Stromal cell of bone marrow (primary cell): Measurements from ENCODE around the gene CERS4.
A peak's percentile ranks its signal among the peaks of the same experiment; 100 is the strongest.
"Not testable (repeated sequence)": the region's sequence is repeated elsewhere in the genome, so short reads cannot be mapped to it uniquely, and the experiment has no call there.

ENCODE experiments used
- DNase-seq: peaks from one replicate; pipeline ENCODE4 v3.0.0-alpha.2; 2012; ENCODE audit warnings: low read depth

Gene CERS4

DNA sequence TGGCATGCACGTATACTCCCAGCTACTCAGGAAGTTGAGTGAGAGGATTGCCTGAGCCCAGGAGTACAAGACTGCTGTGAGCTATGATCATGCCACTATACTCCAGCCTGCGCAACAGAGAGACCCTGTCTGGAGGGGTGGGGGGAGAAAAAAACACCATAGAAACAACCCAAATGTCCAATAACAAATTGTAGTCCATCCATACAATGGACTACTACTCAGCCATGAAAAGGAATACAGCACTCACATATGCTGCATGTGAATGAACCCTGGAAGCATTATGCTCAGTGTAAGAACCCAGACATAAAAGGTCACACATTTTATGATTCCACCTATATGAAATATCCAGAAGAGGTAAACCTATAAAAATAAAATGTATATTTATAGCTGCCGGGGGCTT, 56.7 kb downstream of the CERS4 start:
- no peak for DNase-seq

DNA sequence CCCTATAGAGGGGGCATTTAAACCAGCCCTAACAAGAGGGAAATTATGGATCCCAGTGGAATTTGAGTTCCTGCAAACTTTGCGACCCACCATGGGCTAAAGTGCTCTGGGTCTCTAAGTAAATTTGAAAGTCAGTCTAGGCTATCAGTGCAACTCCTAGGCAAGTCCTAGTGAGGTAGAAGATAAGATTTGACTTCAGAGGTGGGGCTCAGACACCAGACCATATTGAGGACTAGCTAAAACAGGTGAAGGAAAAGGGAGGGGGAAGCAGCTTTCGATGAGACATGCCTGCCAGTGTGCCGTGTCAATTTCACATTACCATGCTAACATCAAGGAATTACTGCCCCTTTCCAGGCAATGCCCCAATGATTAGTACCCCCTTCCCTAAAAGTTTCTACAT, 60.6 kb downstream of the CERS4 start:
- DNase-seq = no peak

DNA sequence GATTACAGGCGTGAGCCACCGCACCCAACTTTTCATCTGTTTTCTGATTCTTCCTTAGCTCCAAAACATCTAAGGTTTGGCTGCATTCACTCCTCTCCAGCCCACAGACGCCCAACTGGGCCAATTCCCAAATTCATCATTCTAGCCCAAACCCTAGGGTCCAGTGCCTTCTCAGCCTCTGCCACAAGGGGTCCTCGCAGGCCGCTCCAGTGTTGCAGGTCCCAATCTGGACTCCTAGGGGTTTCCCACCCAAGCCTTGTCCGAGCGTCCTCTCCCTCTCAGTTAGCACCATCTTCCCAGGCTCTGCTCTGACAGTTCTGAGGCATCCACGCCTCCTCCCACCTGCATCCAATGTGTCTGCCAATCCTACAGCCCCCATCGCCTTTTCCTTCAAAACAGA, 67.3 kb downstream of the CERS4 start:
- not testable (repeated sequence) for DNase-seq

DNA sequence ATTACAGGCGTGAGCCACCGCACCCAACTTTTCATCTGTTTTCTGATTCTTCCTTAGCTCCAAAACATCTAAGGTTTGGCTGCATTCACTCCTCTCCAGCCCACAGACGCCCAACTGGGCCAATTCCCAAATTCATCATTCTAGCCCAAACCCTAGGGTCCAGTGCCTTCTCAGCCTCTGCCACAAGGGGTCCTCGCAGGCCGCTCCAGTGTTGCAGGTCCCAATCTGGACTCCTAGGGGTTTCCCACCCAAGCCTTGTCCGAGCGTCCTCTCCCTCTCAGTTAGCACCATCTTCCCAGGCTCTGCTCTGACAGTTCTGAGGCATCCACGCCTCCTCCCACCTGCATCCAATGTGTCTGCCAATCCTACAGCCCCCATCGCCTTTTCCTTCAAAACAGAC, 82.2 kb downstream of the CERS4 start:
- not testable (repeated sequence) for DNase-seq

DNA sequence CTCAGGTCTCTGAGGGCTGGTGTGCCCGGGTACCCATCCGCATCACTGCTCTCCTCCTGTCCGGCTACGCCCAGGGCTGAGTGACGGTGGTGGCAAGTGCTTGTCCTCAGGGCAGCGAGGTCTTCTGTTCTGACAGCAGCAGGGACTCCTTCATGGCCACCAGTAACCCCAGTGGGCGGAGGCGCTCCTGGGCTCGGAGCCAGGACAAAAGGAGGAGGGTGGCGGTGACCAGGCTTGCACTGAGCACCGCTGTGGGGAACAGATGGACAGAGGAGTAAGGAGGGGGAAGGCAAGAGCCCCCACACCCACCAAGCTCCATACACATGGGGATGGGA, 93.2 kb downstream of the CERS4 start:
- DNase-seq = no peak

DNA sequence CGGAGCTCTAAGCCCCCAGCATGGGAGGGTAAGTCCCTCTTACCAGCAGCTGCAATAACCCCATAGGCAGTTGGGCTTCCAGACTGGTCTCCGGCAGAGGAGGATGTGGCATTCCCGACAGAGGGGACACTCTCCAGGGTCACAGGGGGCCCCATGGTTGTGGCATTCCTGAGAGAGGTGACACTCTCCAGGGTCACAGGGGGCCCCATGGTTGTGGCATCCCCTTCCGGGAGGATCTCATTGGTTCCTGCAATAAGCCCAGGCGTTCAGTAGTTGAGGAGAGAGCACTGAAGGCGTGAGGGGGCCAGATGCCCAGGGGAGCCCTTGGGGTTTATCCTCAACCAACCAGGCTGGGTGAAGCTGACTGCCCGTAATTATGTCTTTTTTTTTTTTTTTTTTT, 93.6 kb downstream of the CERS4 start:
- DNase-seq = no peak

DNA sequence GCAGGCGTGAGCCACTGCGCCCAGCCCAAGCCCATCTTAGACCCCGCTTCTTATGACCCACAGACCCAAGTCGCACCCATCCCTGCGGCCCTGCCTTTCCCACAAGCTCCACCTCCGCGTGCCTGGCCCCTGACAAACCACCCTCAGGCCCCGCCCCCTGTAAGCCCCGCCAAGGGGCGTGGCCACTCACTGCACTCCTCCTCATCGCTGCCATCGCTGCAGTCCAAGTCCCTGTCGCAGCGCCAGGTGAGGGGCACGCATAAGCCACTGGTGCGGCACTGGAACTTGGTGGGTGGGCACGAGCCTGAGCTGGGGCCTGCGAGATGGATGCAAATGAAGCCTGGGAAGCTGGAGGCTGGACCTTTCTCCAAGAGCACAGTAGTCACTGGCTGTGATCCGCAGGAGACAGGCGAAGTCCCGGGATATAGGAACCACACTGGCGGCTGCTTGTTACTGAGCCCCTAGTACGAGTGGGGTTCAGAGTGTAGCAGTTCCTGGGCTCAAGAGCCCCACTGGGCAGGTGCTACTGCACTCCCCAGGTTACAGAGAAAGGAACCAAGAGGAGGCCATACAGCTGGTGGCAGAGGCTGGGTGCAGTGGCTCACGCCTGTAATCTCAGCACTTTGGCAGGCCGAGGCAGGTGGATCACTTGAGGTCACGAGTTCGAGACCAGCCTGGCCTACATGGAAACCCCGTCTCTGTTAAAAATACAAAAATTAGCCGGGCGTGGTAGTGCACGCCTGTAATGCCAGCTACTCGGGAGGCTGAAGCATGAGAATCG, 95.9 kb downstream of the CERS4 start:
- DNase-seq = no peak

DNA sequence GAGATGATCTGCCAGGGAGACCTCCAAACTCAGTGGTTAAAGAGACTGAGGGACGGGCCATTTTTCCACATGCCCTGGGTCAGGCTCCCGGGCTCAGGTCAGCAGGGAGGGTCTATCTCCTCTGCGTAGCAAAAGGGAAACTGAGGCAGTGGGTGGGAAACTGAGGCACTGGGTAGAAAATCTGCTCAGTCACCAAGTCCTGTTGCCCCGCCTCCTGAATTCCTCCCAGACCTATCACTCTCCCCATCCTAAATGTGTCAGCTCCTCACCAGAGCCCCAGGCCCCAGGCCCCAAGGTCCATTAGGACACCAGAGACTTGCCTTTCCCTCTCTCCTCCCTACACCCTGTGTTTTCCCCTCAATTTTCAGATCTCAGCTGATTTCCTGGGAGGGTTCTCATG, 96.6 kb downstream of the CERS4 start:
- DNase-seq = no peak

DNA sequence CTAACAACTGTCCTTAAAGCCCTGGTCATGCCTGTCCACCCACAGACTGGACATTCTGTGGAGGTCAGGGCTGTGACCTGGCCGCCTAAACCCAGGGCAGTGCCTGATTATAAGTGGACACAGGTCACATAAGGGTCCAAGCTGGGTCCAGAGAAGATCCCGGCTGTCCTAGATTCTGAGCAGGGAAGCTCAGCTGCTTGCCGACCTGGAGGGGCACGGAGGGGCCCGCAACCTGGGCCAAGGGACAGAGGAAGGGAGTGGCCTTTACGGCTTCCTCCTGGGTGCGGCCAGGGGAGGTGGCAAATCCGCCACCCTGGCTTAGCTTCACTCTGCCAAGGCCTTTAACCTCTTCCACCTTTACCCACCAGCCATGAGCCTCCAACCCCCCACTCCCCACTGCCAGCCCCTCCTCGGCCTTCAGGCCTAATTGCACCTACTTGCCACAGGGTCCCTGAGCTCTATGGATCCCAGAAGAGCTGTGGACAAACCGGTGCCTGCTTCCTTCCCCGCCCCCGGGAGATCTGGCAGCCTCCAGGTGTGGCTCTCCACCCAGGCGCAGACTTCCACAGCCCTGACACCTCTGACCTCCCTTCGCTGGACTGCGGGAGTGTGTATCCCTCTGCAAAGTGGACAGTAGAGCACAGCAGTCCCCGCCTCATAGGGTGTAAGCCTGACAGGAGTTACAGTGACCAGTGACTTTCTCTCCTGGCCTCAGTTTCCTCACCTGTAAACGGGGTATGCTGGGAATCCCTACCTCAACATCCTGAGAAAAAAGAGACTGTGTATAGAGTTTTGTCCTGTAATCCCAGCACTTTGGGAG, 97.3 kb downstream of the CERS4 start:
- DNase-seq = no peak

DNA sequence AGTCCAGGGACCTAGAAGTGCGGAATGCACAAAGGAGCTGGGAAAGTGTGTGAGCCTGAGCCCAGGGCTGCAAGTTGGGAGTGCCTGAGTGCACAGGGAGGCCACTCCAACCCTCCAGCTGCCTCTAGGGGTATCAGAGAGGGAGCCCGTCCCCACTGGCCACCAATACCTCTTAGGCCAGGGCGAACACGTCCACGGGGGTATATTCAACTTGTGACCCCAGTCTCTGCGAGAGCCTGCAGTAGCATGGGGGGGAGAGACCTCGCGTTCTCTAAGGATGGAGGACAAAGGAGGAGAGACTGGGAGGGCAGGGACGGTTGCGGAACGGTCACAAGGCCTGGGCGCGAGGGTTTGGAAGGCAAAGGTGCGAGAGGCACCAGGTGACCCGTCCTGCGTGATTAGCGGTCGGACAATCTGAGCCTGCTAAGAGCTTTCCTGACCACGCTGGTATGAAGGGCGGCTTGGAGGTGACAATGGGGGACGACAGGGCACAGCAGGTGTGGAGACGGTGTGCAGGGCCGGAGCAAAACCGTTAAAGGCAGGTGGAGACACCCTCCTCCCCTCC, 98.3 kb downstream of the CERS4 start:
- no peak for DNase-seq

DNA sequence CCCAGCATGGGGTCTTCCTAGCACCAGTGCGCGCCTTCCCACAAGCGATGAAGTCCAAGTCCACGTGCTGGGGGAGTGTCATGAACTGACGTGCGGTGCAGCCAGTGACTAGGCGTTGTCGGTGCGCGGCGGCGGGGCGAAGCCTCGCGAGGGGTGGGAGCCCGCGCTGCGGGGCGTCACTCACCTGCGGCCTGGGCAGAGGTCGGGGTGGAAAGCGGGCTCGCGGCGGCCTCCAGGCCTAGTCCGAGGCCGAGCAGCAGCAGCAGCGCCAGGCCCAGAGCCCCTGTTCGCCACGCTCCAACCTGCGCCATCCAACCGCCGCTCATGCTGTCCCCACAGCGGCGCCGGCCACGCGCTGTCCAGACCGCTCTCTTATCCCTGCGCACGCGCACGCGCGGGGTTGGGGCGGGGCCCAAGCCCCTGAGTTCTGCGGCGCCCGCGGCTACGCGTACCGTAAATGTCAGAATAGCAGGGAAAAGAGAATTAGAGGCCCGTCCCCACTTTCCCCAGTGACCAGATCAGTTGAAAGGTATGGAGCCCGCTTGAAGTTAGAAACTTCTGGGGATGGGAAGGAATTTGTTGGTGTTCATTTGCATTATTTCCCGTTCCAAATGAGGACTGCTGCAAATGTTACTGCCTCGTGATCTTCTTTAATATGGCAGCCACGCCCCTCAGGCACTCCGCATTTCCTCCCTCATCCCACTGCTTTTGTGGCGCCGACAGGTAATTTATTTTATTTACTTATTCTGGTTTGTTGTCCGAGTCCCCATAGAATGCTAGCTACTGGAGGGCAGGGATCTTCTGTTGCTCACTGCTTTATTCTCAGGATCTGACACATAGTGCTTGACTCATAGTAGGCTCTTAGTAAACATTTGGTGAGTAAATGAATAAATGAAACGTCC, 99.0 kb downstream of the CERS4 start, which contains the start of gene CD320:
CD320 (minus strand) TSS at position 394 of the 902 bp plus-strand sequence; CDS start at position 326, 68 bp downstream.
- peak; percentile 79 for DNase-seq

DNA sequence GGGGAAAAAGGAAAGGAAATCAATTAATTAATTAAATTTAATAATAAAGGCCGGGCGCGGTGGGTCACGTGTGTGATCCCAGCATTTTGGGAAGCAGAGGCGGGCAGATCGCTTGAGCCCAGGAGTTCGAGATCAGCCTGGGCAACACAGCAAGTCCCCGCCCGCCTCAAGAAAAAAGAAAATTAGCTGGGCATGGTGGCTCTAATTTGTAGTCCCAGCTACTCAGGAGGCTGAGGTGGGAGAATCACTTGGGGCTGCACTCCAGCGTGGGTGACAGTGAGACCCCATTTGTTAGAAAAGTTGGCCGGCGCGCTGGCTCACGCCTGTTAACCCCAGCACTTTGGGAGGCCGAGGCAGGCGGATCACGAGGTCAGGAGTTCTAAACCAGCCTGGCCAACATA, 99.7 kb downstream of the CERS4 start:
- no peak for DNase-seq

DNA sequence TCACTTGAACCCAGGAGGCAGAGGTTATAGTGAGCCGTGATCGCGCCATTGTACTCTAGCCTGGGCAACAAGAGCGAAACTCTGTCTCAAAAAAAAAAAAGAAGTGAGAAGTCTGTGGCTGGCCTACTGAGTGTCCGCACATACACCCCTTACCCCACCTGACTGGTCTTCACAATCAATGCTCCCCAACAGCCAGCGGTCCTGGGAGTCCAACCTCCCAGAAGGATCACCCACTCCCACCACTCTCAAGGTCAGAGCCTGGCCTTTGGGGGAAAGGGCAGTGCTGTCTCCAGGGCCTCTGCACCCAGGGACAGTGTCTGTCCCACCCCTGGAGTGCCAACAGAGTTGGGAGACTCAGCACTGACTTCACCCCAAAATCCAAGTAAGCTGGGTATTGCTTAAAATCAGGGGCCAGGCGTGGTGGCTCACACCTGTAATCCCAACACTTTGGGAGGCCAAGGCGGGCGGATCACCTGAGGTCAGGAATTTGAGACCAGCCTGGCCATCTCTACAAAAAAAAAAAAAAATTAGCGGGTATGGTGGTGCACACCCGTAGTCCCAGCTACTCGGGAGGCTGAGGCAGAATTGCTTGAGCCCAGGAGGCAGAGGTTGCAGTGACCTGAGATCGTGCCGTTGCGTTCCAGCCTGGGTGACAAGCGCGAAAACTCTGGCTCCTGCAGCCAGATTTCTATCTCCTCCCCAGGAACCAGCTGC, 101.3 kb downstream of the CERS4 start:
- DNase-seq = no peak

DNA sequence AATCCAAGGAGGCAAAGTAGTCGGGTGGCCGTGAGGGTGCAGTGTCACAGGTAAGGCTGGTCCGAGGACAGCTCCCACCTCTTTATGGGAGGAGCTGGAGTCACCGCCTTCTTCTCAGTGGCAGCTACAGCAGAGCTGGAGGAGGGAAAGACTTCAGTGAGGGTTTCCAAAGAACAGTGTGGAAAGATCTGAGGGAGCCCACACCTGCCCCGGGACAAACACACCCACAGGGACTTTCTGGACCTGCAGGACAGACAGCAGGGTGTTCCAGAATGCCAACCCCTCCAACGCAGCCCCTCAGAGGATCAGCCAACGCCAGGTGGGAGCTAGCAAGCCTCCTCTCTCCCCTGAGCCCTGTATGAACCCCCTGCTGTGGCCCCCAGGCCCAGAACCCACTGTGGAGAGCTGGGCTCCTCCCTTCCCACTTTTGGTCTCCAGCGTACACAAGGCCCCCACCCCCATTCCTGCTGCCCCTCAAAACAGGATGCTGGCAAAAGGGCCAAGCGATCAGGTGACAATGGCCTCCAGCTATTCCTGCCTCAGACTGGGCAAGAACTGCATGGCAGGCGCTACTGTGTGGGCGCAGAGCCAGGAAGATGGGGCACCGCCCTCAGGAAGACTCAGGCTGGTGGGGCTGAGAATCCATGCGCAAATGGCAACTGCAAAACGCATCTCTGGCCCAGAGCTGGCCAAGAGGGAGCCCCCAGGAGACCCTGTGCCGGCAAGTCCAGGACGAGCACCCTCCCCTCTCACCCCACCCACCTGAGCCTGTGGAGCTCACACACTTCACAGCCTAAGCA, 102.5 kb downstream of the CERS4 start:
- DNase-seq = no peak
